ENCODE results near the gene IFIT2. TPM values are rescaled to one million over a fixed set of nuclear protein-coding genes. Genes with fewer than 3 reads are reported as not detected.
"Not testable (repeated sequence)": the region's sequence is repeated elsewhere in the genome, so short reads cannot be mapped to it uniquely, and the experiment has no call there.

IFIT2 gene
- total and polyA plus RNA-seq, 8 donors, result 0.45 to 5.0 (median 1.6) TPM; not detected in 1

GRCh38 chr10:89347701-89348457 is 46.0 kb downstream of the IFIT2 start:
- peak overlapping the region in 4 of 5 donors; percentile 4 to 60 (median 32) for H3K27ac ChIP-seq
- H3K36me3 ChIP-seq, result no peaks in the 10 kb centered on the region
- no peaks in the 10 kb centered on the region for H3K9me3 ChIP-seq
- intact Hi-C loops (cut with DNase I; ENCODE audit: low total_unique reads), result no loop called here
- H3K4me3 ChIP-seq, result no peak overlapping the region
- DNase-seq, result peak in 1 of 2 donors; percentile 34
- 74 to 90% (median 83%) methylated on average over 7 of the region's 7 CpGs for WGBS, 5 donors
- peaks cover 9 to 39% (median 27%) of the 10 kb centered on the region in 4 donors for H3K4me1 ChIP-seq
- H3K27me3 ChIP-seq, result no peaks in the 10 kb centered on the region
- TF ChIP-seq POLR2AphosphoS5 (IDR thresholded peaks at IDR 0.05), result no peak
- TF ChIP-seq POLR2A (IDR thresholded peaks at IDR 0.05), result no peak
- TF ChIP-seq CTCF (IDR thresholded peaks at IDR 0.05), result no peak
- no peak for TF ChIP-seq EP300 (IDR thresholded peaks at IDR 0.05)

GRCh38 chr10:89348481-89348880 is 46.6 kb downstream of the IFIT2 start:
- Histone ChIP-seq H3K4me3 (no peak overlapping the region), H3K27ac (peak overlapping the region in 3 of 5 donors; percentile 3 to 48 (median 20)), H3K9me3 (no peaks in the 10 kb centered on the region), H3K4me1 (peaks cover 9 to 41% (median 27%) of the 10 kb centered on the region in 4 donors), H3K27me3 (no peaks in the 10 kb centered on the region), H3K36me3 (no peaks in the 10 kb centered on the region)
- TF ChIP-seq POLR2AphosphoS5 (IDR thresholded peaks at IDR 0.05) (no peak), EP300 (IDR thresholded peaks at IDR 0.05) (no peak), POLR2A (IDR thresholded peaks at IDR 0.05) (no peak), CTCF (IDR thresholded peaks at IDR 0.05) (no peak)
- intact Hi-C loops (cut with DNase I; ENCODE audit: low total_unique reads), result no loop called here
- 59 to 74% (median 64%) methylated on average over 5 of the region's 5 CpGs for WGBS, 5 donors
- no peak for DNase-seq

GRCh38 chr10:89348975-89349374 is 47.1 kb downstream of the IFIT2 start:
- Histone ChIP-seq H3K36me3 (no peaks in the 10 kb centered on the region), H3K4me3 (no peak overlapping the region), H3K9me3 (no peaks in the 10 kb centered on the region), H3K4me1 (peaks cover 9 to 41% (median 27%) of the 10 kb centered on the region in 4 donors), H3K27me3 (no peaks in the 10 kb centered on the region), H3K27ac (no peak overlapping the region)
- DNase-seq, result no peak
- WGBS, 5 donors, result 70 to 79% (median 77%) methylated on average over 2 of the region's 2 CpGs
- intact Hi-C loops (cut with DNase I; ENCODE audit: low total_unique reads), result no loop called here
- TF ChIP-seq POLR2A (IDR thresholded peaks at IDR 0.05), result no peak
- TF ChIP-seq EP300 (IDR thresholded peaks at IDR 0.05), result no peak
- no peak for TF ChIP-seq CTCF (IDR thresholded peaks at IDR 0.05)
- TF ChIP-seq POLR2AphosphoS5 (IDR thresholded peaks at IDR 0.05), result no peak

- H3K27me3 ChIP-seq; H3K9me3 ChIP-seq; H3K36me3 ChIP-seq; intact Hi-C loops (cut with DNase I; ENCODE audit: low total_unique reads); H3K4me3 ChIP-seq: not testable (repeated sequence)
- peak in 2 of 3 donors; percentile 49 to 53 for TF ChIP-seq POLR2AphosphoS5 (IDR thresholded peaks at IDR 0.05)
- H3K4me1 ChIP-seq, result peaks cover 9 to 41% (median 27%) of the 10 kb centered on the region in 4 donors
- DNase-seq, result peak; percentile 57 to 68
- H3K27ac ChIP-seq, result peak overlapping the region; percentile 82 to 96 (median 88)
- 9 to 23% (median 17%) methylated on average over 7 of the region's 7 CpGs for WGBS, 5 donors
Observed at GRCh38 chr10:89350631-89351315, 48.9 kb downstream of the IFIT2 start.
